GM12872 (cell line): ENCODE results near the gene BCR.

Source experiments
- CTCF ChIP-seq: IDR thresholded peaks from 3 replicates; pipeline ENCODE4 v1.5.1; 2011; ENCODE audit warnings: low read depth, mild to moderate bottlenecking, low read length, moderate library complexity; ENCODE audit not compliant: insufficient read depth

Gene BCR

GRCh38 chr22:23268139-23268712 is 87.9 kb downstream of the BCR start:
- TF ChIP-seq CTCF, result no peak

GRCh38 chr22:23268877-23269276 is 88.6 kb downstream of the BCR start:
- TF ChIP-seq CTCF, result no peak

GRCh38 chr22:23269441-23270211 is 89.3 kb downstream of the BCR start:
- TF ChIP-seq CTCF, result no peak

GRCh38 chr22:23270212-23270733 is 90.0 kb downstream of the BCR start:
- no peak for TF ChIP-seq CTCF

GRCh38 chr22:23270798-23271596 is 90.7 kb downstream of the BCR start:
- no peak for TF ChIP-seq CTCF

GRCh38 chr22:23271597-23271908 is 91.2 kb downstream of the BCR start:
- no peak for TF ChIP-seq CTCF

GRCh38 chr22:23272371-23272770 is 92.1 kb downstream of the BCR start:
- no peak for TF ChIP-seq CTCF
